Gastroesophageal sphincter (tissue), 3 donors: ENCODE data around the gene PTBP3.

ENCODE experiments used
- CTCF ChIP-seq, 4 experiments: fragments of 200-600 bp in 2 of 4; fragments of 450-650 bp in 2 of 4; sonication (generic) in 1 of 4; IDR thresholded peaks; one replicate each; pipeline ENCODE4 v1.5.1; 2017 to 2019; ENCODE audit warnings: antibody characterized with exemption in 4 of 4, mild to moderate bottlenecking in 2 of 4, moderate library complexity in 2 of 4
- EP300 ChIP-seq: sonication (generic); formaldehyde crosslinking; IDR thresholded peaks from one replicate; pipeline ENCODE4 v1.6.1; 2017; ENCODE audit warnings: antibody characterized with exemption, mild to moderate bottlenecking
- POLR2A ChIP-seq, 2 donors: fragments of 450-650 bp; IDR thresholded peaks; one replicate each; pipeline ENCODE4 v1.6.1; 2017; ENCODE audit warnings: antibody characterized with exemption in 2 of 2, mild to moderate bottlenecking in 2 of 2, moderate library complexity in 1 of 2

DNA sequence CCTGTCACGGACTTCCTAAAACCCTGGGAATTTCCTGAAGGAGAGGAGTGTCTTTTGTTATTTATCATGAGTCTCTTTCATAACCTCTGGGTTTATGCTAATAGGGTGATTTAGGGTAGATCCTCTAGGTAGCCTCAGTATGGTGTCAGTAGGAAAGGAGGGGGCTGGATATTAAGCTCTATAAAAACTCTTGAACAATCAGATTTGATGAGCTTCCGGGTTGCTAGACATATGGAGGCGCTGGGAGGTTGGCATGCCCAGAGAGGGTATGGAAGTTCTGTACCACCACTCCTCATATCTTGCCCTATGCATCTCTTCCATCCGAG is 15.6 kb upstream of the PTBP3 start:
- no peak for TF ChIP-seq CTCF (IDR thresholded peaks at IDR 0.05)
- TF ChIP-seq POLR2A (IDR thresholded peaks at IDR 0.05): no peak
- TF ChIP-seq EP300: no peak
